GM06990 (cell line): ENCODE data around the gene NTNG1.

ENCODE experiments used
- DNase-seq: peaks from one replicate; pipeline ENCODE4 v3.0.0-alpha.2; 2011; ENCODE audit not compliant: insufficient read length; ENCODE audit errors: extremely low read depth
- H3K27me3 ChIP-seq: replicated peaks from 2 replicates; pipeline ENCODE4 v1.6.0; 2011; ENCODE audit warnings: low read length; ENCODE audit not compliant: control insufficient read depth, insufficient read depth
- H3K36me3 ChIP-seq: 2 replicates; pipeline ENCODE4 v1.5.1; 2011; ENCODE audit warnings: low read length; ENCODE audit not compliant: control insufficient read depth, insufficient read depth
- H3K4me3 ChIP-seq: replicated peaks from 2 replicates; pipeline ENCODE4 v1.5.1; 2011; ENCODE audit warnings: low read depth, mild to moderate bottlenecking, control low read depth, low read length
- CTCF ChIP-seq: IDR thresholded peaks from 2 replicates; pipeline ENCODE4 v1.5.1; 2011; ENCODE audit warnings: low read length, control low read depth, mild to moderate bottlenecking, inconsistent platforms; ENCODE audit not compliant: insufficient read depth, poor library complexity, severe bottlenecking

NTNG1 gene

GRCh38 chr1:107483949-107484348, 343.1 kb downstream of the NTNG1 start:
- no peak for DNase-seq
- no peak for TF ChIP-seq CTCF
- Histone ChIP-seq H3K36me3 (no peaks in the 10 kb centered on the region), H3K4me3 (no peak overlapping the region), H3K27me3 (no peaks in the 10 kb centered on the region)

- DNase-seq = no peak
- no peak for TF ChIP-seq CTCF
- H3K36me3 ChIP-seq = no peaks in the 10 kb centered on the region
- no peak overlapping the region for H3K4me3 ChIP-seq
- no peaks in the 10 kb centered on the region for H3K27me3 ChIP-seq
These were observed 345.5 kb downstream of the NTNG1 start for GRCh38 chr1:107486349-107486748.

GRCh38 chr1:107487506-107487905, 346.7 kb downstream of the NTNG1 start:
- no peak for DNase-seq
- H3K4me3 ChIP-seq = no peak overlapping the region
- H3K36me3 ChIP-seq = no peaks in the 10 kb centered on the region
- no peak for TF ChIP-seq CTCF
- H3K27me3 ChIP-seq = no peaks in the 10 kb centered on the region; the same call in 1 of the 2 replicates

GRCh38 chr1:107491582-107491981, 350.7 kb downstream of the NTNG1 start:
- TF ChIP-seq CTCF = no peak
- no peak for DNase-seq
- Histone ChIP-seq H3K4me3 (no peak overlapping the region), H3K27me3 (no peaks in the 10 kb centered on the region; the same call in 1 of the 2 replicates), H3K36me3 (no peaks in the 10 kb centered on the region)

GRCh38 chr1:107493111-107493716, 352.4 kb downstream of the NTNG1 start:
- DNase-seq = no peak
- H3K36me3 ChIP-seq = no peaks in the 10 kb centered on the region
- no peak overlapping the region for H3K4me3 ChIP-seq
- no peak for TF ChIP-seq CTCF
- H3K27me3 ChIP-seq = no peaks in the 10 kb centered on the region; the same call in 1 of the 2 replicates

GRCh38 chr1:107494061-107494460, 353.2 kb downstream of the NTNG1 start:
- no peak for DNase-seq
- H3K4me3 ChIP-seq = no peak overlapping the region
- no peaks in the 10 kb centered on the region; the same call in 1 of the 2 replicates for H3K27me3 ChIP-seq
- H3K36me3 ChIP-seq = no peaks in the 10 kb centered on the region
- TF ChIP-seq CTCF = no peak
